NCI-H774 (cell line): ENCODE measurements around the gene HOXA7.
A peak's percentile ranks its signal among the peaks of the same experiment; 100 is the strongest.

Source experiments
- DNase-seq: peaks from one replicate; lab custom pipeline; 2025; lab: John Stamatoyannopoulos, UW

Gene HOXA7

GRCh38 chr7:27170426-27171324, 14.2 kb upstream of the HOXA7 start:
- DNase-seq: no peak

GRCh38 chr7:27169658-27170425, 13.4 kb upstream of the HOXA7 start:
- no peak for DNase-seq

GRCh38 chr7:27168265-27168947, 11.9 kb upstream of the HOXA7 start:
- DNase-seq: no peak

- no peak for DNase-seq
These were observed 11.4 kb upstream of the HOXA7 start for GRCh38 chr7:27167916-27168264.

GRCh38 chr7:27166531-27167505, 10.3 kb upstream of the HOXA7 start:
- no peak for DNase-seq

GRCh38 chr7:27165996-27166530, 9.6 kb upstream of the HOXA7 start:
- no peak for DNase-seq

GRCh38 chr7:27165089-27165995, 8.9 kb upstream of the HOXA7 start, which contains the start of gene HOXA9:
Gene HOXA9 (minus strand): TSS chr7:27165537. CDS start chr7:27165457, 80 bp downstream.
- no peak for DNase-seq

GRCh38 chr7:27164367-27165088, 8.1 kb upstream of the HOXA7 start:
- DNase-seq: no peak

GRCh38 chr7:27164045-27164366, 7.5 kb upstream of the HOXA7 start:
- no peak for DNase-seq

- DNase-seq: no peak
These were observed 7.0 kb upstream of the HOXA7 start for GRCh38 chr7:27163288-27164044.

GRCh38 chr7:27162561-27163287, 6.2 kb upstream of the HOXA7 start:
- DNase-seq: no peak

- no peak for DNase-seq
These were observed 5.5 kb upstream of the HOXA7 start for GRCh38 chr7:27161721-27162560.

GRCh38 chr7:27161214-27161720, 4.8 kb upstream of the HOXA7 start:
- DNase-seq: no peak

GRCh38 chr7:27160546-27161213, 4.2 kb upstream of the HOXA7 start:
- peak; percentile 55 for DNase-seq

- DNase-seq: no peak
These were observed 3.7 kb upstream of the HOXA7 start for GRCh38 chr7:27160145-27160545.
